GM13977 (cell line): ENCODE measurements around the gene SOX5.

Experiments
- DNase-seq: peaks from one replicate; pipeline ENCODE4 v3.0.0; 2012; ENCODE audit warnings: low spot score
- in situ Hi-C: fragments of 300-500 bp; cut with MboI; formaldehyde crosslinking; loops from one replicate; pipeline ENCODE4 v1.12.0; 2022; ENCODE audit warnings: low sequenced_read_pairs, low pct_unique_long_range_greater_than_20kb, mixed read lengths, inconsistent platforms; ENCODE audit not compliant: unreplicated experiment
- TF ChIP-seq, protein P1 (sequence below): IDR thresholded peaks from 2 replicates; pipeline ENCODE4 v1.5.1; 2012; ENCODE audit warnings: mild to moderate bottlenecking, control low read depth; ENCODE audit not compliant: insufficient read depth; ENCODE audit errors: extremely low read depth, missing control alignments

Gene SOX5

DNA sequence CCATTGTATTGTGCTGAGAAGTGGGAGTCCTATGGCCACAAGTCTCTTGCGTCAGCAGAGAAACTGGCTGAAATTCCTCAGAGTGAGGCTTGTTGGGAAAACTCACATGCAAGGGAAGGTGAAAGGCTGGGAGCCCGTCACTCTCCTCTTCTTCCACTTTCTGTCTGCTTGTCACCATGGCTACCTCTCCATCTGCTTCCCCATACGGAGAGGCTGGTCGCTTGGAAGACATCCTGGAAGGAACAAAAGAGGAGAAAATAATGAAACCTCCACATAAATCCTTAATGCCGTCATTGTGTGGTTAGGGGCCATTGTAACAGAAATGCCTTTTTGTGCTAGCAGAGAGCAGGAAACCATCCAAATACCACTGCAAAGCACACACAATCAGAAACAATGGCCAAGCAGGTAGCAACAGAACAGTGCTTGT is 53.7 kb downstream of the SOX5 start:
- TF ChIP-seq, protein P1, sequence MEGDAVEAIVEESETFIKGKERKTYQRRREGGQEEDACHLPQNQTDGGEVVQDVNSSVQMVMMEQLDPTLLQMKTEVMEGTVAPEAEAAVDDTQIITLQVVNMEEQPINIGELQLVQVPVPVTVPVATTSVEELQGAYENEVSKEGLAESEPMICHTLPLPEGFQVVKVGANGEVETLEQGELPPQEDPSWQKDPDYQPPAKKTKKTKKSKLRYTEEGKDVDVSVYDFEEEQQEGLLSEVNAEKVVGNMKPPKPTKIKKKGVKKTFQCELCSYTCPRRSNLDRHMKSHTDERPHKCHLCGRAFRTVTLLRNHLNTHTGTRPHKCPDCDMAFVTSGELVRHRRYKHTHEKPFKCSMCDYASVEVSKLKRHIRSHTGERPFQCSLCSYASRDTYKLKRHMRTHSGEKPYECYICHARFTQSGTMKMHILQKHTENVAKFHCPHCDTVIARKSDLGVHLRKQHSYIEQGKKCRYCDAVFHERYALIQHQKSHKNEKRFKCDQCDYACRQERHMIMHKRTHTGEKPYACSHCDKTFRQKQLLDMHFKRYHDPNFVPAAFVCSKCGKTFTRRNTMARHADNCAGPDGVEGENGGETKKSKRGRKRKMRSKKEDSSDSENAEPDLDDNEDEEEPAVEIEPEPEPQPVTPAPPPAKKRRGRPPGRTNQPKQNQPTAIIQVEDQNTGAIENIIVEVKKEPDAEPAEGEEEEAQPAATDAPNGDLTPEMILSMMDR = no peak
- no peak for DNase-seq
- in situ Hi-C loops = no loop called here

DNA sequence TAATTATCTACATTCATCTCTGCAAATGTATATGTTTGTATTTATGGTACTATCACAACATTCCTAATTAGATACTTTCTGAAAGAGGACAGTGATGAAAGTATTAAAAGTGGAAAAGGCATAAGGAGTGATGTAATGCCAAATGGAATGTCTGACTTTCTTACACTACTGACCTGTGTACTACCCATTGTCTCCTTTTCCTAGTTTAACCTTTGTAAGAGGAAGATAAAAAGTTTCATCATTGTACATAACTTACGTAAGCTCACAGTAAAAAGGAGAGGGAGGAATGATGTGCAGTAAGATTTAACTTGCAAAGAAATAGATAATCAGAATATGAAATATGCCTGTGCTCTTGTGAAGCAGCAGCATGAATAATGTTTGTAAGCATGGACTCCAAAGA is 55.9 kb downstream of the SOX5 start:
- TF ChIP-seq, protein P1 = no peak
- in situ Hi-C loops = no loop called here
- no peak for DNase-seq

DNA sequence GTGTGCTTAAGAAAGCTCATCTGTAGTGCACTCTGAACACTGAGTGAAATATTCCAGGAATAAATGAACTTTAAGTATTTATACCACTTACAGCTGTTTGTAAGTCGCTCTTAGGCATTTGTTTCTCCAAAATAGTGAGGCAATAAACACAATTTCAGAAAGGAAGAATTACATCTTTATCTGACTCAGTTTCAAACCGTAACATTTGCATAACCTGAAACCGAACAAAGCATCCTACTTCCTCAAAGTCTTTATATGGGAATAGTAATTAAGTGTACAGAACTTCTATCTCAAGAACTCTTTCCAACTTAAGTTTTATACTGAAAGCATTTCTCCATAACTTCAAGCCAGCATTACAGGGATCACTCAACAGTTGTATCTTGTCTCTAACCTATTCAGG is 58.4 kb downstream of the SOX5 start:
- TF ChIP-seq, protein P1 = no peak
- no peak for DNase-seq
- in situ Hi-C loops = no loop called here

- no peak for DNase-seq
- TF ChIP-seq, protein P1 = no peak
- in situ Hi-C loops = no loop called here
These were observed 60.4 kb downstream of the SOX5 start for GRCh38 chr12:23889069-23889440.

DNA sequence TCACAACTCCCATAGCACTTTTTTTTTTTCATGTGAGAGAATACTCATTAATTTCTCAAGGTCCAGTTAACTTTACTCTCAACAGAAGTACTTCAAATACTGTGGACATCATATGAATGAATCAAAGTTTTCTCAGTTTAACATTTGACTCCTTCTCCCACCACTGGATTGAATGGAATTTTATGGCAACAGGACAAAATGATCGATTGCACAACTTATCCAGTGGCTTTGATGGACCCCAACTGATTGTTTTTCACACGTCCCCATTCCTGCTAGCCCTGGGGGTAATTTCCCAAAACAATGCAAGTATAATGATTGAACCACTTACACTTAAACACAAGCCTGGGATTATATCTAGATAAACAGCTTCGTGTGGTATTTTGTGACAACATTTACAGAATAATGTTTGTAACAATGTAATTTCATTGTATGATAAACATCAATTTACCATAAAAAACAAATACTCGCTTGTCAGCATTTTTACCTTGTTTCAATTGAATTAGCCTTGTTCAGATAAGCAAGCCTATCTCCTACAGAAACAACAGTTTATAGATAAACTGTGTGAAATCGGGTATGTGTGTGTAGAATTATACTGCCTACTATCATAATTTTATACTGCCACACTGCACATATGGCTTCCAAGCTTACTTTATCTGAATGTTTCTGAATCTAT is 60.9 kb downstream of the SOX5 start:
- DNase-seq = no peak
- in situ Hi-C loops = no loop called here
- TF ChIP-seq, protein P1 = no peak

DNA sequence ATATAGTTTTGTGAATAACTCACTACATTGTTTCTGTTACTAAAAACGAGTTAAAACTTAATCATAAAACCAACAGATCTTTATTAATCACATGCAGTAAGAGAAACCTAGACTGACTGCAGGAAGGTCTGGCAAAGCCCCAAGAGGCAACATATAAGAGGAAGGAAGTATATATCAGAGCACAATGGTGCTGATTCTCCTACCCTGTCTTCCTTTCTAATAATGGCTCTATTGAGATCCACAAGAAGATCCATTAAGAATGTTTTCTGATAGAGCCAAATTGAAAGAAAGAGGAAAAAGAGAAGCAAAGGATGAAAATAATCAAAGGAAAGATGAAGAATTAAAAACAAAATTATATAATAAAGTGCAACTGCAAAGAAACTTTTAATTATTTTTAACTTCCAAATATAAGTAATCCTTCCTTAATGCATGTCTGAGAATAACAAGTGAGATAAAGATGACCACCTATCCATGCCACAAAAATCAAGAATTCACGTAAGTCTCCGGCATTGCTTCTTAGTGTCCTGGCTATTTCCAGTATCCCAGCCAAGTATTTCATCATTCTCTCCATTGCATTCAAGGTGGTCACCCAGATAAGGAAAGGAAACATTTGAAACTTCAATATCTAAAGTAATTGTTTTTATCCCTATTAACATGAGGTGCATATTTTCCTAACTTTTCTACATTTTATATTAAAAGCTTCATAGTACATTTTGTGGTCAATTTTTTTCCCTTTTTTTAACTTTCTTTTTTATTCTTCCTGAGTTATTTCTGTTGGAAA is 62.2 kb downstream of the SOX5 start:
- in situ Hi-C loops = no loop called here
- no peak for DNase-seq
- TF ChIP-seq, protein P1 = no peak
